NCI-H748 (cell line): ENCODE data around the gene PACRG.

ENCODE experiments used
- DNase-seq: peaks from one replicate; lab custom pipeline; 2025; ENCODE audit not compliant: unreplicated experiment; lab: John Stamatoyannopoulos, UW

PACRG gene

DNA sequence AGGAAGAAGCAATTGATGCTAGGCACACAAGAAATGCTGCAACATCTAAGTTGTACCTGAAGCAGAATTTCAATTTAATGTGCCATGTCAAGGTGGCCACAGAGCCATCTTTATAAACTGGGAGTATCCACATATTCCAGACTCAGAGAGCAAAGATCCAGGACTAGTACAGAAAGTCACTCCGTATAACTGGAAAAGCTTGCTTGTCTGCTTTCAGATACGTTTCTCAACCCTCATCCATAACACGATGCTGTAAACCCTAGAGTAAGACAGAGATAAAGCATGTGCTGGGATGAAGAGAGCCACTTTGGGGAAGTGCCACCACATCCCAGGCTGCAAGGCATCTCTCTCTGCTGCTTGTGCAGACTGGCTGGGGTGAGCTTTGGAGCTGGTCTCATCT, 134.7 kb downstream of the PACRG start:
- no peak for DNase-seq

GRCh38 chr6:162862941-162863340, 135.2 kb downstream of the PACRG start:
- no peak for DNase-seq

GRCh38 chr6:162863821-162864220, 136.0 kb downstream of the PACRG start:
- no peak for DNase-seq

GRCh38 chr6:162864911-162865310, 137.1 kb downstream of the PACRG start:
- no peak for DNase-seq

DNA sequence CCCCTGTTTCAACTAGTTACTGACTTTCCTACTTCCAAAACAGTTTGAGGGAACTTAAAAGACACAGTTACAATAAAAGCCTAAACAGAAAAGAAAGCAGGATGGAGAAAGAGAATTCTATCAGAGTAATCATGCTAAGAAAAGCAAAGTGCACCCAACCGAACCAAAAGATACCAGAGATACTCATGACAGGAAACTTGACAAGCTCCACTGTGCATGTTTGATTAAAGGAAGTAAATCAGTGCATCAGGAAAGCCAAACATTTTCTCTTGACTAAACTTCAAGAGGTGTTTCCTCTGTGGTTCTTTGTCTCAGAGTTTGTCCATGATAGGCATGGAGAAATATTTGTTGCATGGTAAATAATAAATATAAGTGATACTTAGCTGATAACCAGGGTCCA, 138.9 kb downstream of the PACRG start:
- DNase-seq, result no peak

DNA sequence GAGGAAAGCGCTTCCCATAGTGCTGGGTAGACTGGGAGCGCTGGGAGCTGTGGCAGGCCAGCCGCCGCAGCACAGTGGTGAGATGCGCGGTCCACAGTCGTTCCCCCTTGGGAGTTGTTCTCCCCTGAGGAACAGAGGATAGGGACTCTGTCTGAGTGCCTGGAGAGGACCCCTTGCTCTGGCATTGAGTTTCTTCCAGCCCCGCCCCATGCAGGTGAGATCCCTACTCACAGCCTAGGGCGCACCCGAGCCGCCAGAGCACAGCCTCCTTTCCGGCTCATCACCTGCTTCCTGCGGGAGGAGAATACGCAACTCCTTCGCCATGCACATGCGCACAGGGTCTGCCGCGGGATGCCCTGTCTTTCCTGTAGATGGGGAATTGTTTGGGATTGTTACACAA, 140.6 kb downstream of the PACRG start:
- DNase-seq, result no peak

- DNase-seq, result no peak
Observed at GRCh38 chr6:162871966-162872365, 144.2 kb downstream of the PACRG start.

DNA sequence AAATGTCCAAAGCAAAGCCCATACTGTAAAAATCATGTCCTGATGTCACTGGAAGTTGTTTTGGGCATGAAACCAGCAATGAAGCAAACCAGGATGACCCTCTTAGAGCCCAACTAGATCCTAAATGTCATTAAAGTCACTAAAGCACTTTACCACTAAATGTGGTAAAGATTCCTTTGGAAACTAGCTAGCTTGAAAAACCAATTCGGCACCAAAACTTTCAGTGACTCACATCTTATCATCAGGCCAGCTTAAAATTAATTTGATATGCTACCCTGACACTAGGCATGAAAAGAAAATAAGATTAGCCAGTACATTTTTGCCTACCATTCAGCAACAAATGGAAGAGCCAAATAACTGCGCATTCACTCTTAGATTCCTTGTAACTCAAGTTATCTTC, 145.8 kb downstream of the PACRG start:
- no peak for DNase-seq

DNA sequence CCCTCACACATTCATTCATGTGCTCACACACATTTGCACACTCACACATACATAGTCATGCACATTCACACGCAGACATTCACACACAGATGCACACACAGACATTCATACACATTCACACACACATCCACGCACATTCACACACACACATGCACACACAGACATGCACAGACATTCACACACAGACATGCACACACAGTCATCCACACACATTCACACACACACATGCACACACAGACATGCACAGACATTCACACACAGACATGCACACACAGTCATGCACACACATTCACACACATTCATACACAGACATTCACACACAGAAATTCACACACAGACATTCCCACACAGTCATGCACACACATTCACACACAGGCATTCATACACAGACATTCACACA, 147.3 kb downstream of the PACRG start:
- DNase-seq, result no peak

DNA sequence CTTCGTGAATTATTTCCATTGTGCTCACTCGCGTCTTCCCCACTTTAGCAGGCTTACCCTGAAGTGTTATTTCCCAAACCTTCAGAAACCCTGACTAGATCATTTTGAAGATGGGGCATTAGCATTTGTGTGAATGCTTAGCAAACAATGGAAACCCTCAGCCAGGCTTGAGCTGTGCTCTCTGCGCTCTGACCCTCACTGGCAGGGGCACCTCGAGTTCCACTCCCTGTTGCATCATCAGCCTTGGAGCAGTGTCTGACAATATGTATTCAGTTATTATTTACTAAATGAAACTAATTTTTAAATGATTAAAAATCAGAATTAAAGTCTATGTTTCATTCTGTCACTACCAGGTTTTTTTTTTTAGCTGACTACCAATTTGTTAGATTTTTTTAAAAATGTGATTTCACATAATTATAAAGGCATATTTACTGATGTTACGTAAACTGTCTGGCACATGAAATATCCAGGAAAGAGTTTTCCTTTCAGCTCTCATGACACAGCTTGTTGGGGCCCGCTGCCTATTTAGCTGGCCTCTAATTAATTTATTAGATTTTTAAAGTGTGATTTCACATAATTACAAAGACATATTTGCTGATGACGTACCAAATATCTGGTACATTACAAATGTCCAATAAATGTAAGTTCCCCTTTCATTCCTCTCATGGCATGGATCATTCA, 155.2 kb downstream of the PACRG start:
- no peak for DNase-seq

DNA sequence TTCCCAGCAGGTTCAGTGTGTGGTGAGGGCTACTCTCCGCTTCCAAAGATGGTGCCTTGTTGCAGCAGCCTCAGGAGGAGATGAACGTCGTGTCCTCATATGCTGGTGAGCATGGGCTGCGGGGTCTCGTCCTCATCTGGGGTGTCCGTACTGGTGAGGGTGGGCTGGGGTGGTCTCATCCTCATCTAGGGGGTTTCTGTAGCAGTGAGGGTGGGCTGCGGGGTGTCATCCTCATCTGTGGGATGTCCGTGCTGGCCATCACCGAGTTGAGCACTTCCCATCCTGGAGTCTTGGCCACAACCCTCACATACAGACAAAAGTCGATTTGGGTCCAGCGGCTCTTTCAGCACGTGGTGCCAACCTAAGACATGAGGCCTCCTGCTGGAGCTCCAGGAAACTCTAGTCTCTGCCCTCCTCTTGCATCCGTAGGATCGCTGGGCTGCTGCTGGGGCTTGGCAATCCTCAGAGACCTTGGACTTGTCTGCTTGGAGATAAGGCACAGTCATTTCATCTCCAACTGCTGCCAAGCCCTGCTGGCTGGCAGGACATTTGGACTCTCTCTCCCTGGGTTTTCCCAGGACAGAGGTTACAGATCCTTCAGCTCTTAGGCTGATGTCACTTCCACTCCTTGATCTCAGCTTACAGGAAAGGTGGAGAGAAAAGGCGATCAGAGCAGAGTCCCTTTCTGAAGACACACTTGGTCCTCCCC, 160.4 kb downstream of the PACRG start:
- no peak for DNase-seq

GRCh38 chr6:162889303-162889702, 161.5 kb downstream of the PACRG start:
- no peak for DNase-seq

- DNase-seq, result no peak
Observed at GRCh38 chr6:162898011-162898410, 170.2 kb downstream of the PACRG start.

DNA sequence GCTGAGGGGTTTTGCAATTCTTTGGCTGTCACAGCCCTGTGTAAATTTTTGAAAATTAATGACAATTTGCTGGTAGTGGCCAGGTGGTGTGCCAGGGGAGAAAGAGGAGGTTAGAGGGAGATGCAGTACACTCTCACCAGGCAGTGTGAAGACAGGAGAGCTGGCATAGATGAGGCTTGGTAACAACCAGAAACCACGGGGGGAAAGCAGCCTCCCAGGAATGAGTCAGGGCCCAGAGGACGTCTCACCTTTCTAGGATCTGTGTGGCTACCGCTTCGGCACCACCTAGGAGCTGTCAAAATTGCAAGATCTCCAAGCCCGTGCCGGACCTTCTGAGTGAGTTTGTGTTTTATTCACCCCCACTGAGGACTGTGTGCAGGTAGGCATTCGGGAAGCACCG, 171.4 kb downstream of the PACRG start:
- DNase-seq, result no peak

- no peak for DNase-seq
Observed at GRCh38 chr6:162900503-162900902, 172.7 kb downstream of the PACRG start.

- no peak for DNase-seq
Observed at GRCh38 chr6:162904069-162904663, 176.4 kb downstream of the PACRG start.

DNA sequence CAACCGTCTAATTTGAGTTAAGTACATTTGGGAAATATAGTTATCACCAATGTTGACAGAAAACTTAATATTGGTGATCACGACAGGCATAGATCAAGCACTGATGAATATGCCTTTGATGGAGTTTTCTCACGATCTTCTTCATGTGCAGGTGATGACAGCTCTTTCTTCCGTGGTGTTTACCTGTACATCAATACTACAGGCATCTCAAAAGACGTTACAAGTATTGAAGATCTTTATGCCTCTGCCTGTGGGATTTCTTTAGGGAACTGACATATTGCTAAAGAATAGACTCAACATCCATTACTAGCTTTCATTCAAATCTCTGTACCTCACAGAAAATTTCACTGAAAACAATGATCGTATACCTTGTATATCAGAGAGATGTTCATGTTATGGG, 178.7 kb downstream of the PACRG start:
- DNase-seq, result no peak

DNA sequence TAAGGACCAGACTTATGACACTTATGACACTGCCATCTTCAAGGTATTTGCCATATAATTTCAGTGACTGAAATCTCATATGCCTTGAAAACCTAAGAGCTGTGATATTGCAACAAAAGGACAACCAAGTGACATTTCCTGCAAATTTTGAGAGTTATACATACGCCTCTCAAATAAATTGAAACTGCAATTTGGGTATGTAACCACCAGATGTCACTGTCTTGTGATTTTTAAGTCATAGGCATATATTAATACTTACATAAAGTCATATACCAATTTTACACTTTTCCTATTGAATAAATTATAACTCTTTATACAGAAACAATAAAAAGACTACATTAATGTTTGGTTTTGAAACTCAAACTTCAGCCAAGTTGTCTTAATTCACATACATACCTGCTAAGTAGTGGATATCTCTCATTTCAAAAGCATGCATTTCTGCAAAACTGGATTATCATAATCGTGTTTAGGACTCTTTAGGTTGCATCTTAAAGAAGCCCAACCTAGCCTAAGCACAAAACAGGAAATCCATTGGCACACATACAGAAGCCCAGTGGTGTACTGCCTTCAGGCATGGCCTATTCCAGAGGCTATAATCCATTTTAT, 180.2 kb downstream of the PACRG start:
- peak; percentile 49 for DNase-seq

- no peak for DNase-seq
Observed at GRCh38 chr6:162913206-162913605, 185.4 kb downstream of the PACRG start.

DNA sequence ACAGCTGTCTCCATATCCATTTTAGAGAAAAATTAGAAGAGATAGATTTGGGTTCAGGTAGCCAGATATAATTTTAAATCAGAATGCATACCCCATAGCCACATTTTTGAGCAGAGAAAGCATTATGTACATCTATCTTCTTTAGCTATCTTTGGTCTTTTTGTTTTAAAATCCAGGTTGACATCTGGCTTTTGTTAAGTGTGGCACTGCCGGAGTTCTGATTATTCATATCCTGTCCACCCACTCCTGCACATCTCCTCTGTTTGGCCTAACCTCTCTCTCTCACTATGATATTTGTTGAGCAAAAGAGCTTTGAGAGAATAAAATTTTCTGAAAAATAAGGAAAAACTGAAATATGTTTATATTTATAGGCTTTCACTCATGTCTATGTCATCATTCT, 189.7 kb downstream of the PACRG start:
- no peak for DNase-seq

- no peak for DNase-seq
Observed at GRCh38 chr6:162921062-162921461, 193.3 kb downstream of the PACRG start.

DNA sequence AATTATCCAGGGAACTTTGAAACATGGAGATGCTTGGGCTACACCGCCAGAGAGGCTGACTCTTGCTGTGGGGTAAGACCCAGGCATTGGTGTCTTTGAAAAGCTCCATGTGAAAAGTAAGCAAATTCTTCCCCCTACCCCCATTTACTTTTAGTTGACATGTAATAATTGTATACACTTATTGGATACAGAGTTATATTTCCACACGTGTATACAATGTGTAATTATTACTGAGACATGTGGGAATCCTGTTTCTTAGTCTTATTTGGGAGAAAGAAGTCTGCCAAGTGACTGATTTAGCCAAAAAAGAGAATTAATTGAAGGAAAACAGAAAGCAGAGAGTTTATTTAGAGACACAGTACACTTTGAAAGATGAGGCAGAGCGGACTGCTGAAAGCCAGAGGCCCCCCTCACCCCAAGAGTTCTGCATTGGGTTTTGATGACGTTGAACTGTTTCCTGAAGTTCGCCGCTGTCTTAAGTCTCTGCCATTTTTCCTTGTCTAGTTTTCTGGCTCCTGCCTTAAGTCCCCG, 193.8 kb downstream of the PACRG start:
- no peak for DNase-seq
